ENCODE measurements around the gene CBR1.

Gene CBR1

DNA sequence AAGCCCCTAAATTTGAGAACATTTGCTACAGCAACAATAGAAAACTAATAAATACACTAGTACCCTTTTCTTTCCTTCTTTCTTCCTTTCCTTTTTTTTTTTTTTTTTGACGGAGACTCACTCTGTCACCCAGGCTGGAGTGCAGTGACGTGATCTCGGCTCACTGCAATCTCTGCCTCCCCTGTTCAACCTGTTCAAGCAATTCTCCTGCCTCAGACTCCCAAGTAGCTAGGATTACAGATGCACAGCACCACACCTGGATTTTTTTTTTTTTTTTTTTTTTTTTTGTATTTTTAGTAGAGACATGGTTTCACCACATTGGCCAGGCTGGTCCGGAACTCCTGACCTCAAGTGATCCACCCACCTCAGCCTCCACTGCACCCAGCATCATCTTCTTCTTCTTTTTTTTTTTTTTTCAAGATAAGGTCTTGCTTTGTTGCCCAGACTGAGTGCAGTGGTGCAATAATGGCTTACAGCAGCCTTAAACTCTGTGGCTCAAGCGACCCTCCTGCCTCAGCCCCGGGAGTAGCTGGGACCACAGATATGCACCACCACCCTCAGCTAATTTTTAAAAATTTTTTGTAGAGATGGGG, 45.4 kb downstream of the CBR1 start:
- DNase-seq (ENCODE audit: low read depth): no peak

DNA sequence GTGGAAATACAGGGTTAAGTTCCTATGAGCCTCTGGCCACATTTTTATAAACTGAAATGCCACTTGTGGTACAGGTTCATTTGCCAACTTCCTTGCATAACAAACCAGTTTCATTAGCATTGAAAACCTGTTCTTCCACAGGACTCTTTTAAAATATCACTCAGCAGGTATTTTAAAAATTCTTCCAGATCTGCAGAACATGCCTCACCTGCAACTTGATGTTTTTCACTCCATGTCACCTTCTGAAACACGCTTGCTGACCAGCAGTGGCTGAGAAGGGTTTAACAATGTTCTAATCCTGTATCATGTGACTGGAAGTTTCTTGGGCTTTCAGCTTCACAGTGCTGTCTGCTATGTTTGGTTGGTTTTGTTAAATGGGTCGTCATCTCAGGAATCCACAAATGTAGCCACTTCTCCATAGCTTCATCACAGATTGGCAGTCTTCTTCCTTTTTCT, 47.5 kb downstream of the CBR1 start:
- DNase-seq (ENCODE audit: low read depth): no peak

DNA sequence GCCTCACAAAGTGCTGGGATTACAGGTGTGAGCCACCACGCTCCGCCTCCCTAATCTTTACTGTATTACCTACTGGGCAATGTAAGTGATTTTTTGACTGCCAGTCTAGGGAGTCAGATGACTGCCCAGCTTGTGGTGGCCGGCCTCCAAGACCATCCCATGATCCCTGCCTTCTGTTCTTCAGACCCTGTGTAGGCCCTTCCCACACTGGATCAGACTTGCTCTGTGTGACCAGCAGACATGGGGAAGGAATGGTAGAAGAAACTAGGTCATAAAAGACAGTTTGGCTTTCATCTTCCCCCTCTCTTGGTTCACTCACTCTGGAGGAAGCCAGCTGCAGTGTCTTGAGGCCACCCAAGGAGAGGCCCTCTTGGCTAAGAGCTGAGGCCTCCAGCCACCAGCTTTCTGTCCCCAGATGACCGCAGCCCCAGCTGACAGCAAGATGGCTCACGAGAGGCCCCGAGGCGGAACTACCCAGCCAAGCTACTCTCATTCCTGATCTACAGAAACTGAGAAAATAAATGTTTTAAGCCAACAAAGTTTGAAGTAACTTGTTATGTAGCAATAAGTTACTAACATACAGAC, 50.6 kb downstream of the CBR1 start:
- no peak for DNase-seq (ENCODE audit: low read depth)

Data from stimulated activated CD8-positive, alpha-beta memory T cell treated with anti-CD3 and anti-CD28 coated beads, Interleukin-12 subunit alpha, Interleukin-12 subunit beta, amount 100 ng/mL, for 1 hour (primary cell).